GM23248 (cell line): ENCODE measurements around the gene GALNT17.

Experiments
- EZH2 ChIP-seq: fragments of 200-600 bp; sonication (generic); IDR thresholded peaks from 2 replicates; pipeline ENCODE4 v1.6.1; 2018; ENCODE audit warnings: antibody characterized with exemption, mild to moderate bottlenecking; ENCODE audit not compliant: insufficient read depth, poor library complexity, severe bottlenecking
- EZH2phosphoT487 ChIP-seq: fragments of 200-600 bp; sonication (generic); IDR thresholded peaks from 2 replicates; pipeline ENCODE4 v1.6.1; 2018; ENCODE audit warnings: antibody characterized with exemption, moderate library complexity, mild to moderate bottlenecking, low read depth; ENCODE audit not compliant: insufficient read depth

- TF ChIP-seq EZH2phosphoT487 (no peak), EZH2 (no peak)
Observed at GRCh38 chr7:71193099-71193810, 61.3 kb downstream of the GALNT17 start.
